Upper lobe of left lung (tissue), 4 donors: ENCODE data around the gene ZMYND8.

ENCODE experiments used
- POLR2A ChIP-seq, 4 donors: fragments of 450-650 bp; IDR thresholded peaks; one replicate each; pipeline ENCODE4 v1.5.1; 2016 to 2017; ENCODE audit warnings: antibody characterized with exemption in 4 of 4, mild to moderate bottlenecking in 2 of 4
- TF ChIP-seq, protein P1 (sequence below), 6 experiments: fragments of 450-650 bp in 4 of 6; fragments of 200-600 bp in 2 of 6; sonication (generic) in 2 of 6; IDR thresholded peaks; one replicate each; pipeline ENCODE4 v1.5.1; 2016 to 2019; ENCODE audit warnings: antibody characterized with exemption in 6 of 6

DNA sequence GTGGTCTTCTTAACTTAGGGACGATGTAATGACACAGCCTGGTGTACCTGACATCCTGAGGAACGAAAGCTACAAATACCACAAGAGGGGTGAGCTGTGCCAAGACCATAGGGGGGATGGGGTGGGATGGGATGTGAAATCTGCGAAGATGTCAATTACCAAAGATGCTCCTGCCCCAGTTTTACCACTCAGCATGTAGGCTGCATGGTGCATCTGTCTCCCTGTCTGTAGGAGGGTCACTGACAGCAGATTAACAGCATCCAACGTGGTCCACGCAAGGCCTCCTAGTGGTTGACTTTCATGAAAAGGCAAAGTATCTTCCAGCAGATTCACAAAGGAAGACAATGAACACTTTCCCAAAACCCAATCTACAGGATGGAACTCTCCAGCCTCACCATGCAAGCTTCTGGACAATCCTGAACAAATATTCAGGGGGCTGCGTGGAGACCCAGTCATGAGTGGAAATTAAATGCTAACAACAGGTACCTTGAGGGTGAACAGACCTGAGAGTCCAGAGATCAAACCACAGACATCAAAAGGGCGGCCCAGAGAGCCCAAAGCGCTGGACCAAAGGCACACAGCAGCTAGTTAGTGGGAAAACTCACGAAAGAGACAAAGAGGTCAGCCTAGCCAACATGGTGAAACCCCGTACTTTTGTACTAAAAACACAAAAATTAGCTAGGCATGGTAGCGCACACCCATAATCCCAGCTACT, 44.4 kb downstream of the ZMYND8 start:
- TF ChIP-seq, protein P1, sequence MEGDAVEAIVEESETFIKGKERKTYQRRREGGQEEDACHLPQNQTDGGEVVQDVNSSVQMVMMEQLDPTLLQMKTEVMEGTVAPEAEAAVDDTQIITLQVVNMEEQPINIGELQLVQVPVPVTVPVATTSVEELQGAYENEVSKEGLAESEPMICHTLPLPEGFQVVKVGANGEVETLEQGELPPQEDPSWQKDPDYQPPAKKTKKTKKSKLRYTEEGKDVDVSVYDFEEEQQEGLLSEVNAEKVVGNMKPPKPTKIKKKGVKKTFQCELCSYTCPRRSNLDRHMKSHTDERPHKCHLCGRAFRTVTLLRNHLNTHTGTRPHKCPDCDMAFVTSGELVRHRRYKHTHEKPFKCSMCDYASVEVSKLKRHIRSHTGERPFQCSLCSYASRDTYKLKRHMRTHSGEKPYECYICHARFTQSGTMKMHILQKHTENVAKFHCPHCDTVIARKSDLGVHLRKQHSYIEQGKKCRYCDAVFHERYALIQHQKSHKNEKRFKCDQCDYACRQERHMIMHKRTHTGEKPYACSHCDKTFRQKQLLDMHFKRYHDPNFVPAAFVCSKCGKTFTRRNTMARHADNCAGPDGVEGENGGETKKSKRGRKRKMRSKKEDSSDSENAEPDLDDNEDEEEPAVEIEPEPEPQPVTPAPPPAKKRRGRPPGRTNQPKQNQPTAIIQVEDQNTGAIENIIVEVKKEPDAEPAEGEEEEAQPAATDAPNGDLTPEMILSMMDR (IDR thresholded peaks at IDR 0.05) = no peak
- no peak for TF ChIP-seq POLR2A (IDR thresholded peaks at IDR 0.05)
